Tibial artery (tissue), 4 donors: ENCODE measurements around the gene RECK.

Experiments used
- DNase-seq, 2 donors: peaks; one replicate each; pipeline ENCODE4 v3.0.0-alpha.2; 2019
- H3K27ac ChIP-seq, 2 donors: fragments of 200-600 bp; sonication (generic) in 1 of 2; 1 replicate in 1 of 2; 2 replicates in 1 of 2; pipeline ENCODE4 v1.5.1; 2018 to 2019; ENCODE audit warnings: mild to moderate bottlenecking in 1 of 2
- H3K27me3 ChIP-seq, 2 donors: fragments of 200-600 bp; sonication (generic) in 1 of 2; one replicate each; pipeline versions ENCODE4 v1.5.1 to v1.6.0; 2016 to 2019
- H3K36me3 ChIP-seq, 3 donors: fragments of 200-600 bp; sonication (generic) in 2 of 3; one replicate each; pipeline ENCODE4 v1.5.1; 2016 to 2019; ENCODE audit warnings: mild to moderate bottlenecking in 2 of 3
- H3K4me1 ChIP-seq, 4 donors: fragments of 200-600 bp; sonication (generic) in 2 of 4; 1 replicate in 3 of 4; 2 replicates in 1 of 4; pipeline ENCODE4 v1.5.1; 2016 to 2019
- H3K4me3 ChIP-seq, 2 donors: fragments of 200-600 bp; sonication (generic) in 1 of 2; 1 replicate in 1 of 2; 2 replicates in 1 of 2; pipeline ENCODE4 v1.5.1; 2018 to 2019; ENCODE audit warnings: mild to moderate bottlenecking in 2 of 2
- H3K9me3 ChIP-seq, 3 donors: fragments of 200-600 bp; sonication (generic) in 1 of 3; one replicate each; pipeline ENCODE4 v1.5.1; 2016 to 2019
- CTCF ChIP-seq, 2 experiments: fragments of 200-600 bp in 1 of 2; fragments of 450-650 bp in 1 of 2; IDR thresholded peaks; one replicate each; pipeline ENCODE4 v1.5.1; 2017 to 2019; ENCODE audit warnings: antibody characterized with exemption in 2 of 2, mild to moderate bottlenecking in 1 of 2, moderate library complexity in 1 of 2
- intact Hi-C: fragments of 100-400 bp; cut with DNase I; formaldehyde crosslinking; loops from one replicate; pipeline ENCODE4 v1.15.0; 2023; ENCODE audit warnings: low total_unique reads

RECK gene

GRCh38 chr9:36051317-36051716 lies 14.6 kb downstream of the RECK start:
- no peak overlapping the region for H3K4me3 ChIP-seq
- intact Hi-C loops = no loop called here
- no peak for DNase-seq
- no peaks in the 10 kb centered on the region for H3K27me3 ChIP-seq
- H3K9me3 ChIP-seq = no peaks in the 10 kb centered on the region
- no peaks in the 10 kb centered on the region for H3K4me1 ChIP-seq
- TF ChIP-seq CTCF (IDR thresholded peaks at IDR 0.05) = no peak
- H3K36me3 ChIP-seq = no peaks in the 10 kb centered on the region
- no peak overlapping the region for H3K27ac ChIP-seq

DNA sequence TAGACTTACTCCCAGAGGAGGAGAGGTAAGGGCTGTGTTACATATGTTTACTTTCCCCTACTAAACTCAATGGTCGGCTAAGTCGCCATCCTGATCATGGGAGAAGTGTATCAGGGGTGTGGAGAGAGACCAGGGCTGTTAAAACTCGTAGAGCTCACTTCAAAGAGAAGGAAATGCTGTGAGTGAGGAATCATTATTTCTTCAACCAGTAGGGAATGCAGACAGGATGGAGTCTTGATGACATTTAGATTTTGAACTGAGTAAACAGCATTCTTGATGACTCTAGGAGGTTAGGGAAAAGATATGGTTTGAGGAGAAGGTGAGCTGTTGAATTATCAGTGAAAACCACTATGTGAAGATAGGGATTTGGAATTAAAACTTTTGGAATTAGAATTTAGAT lies 17.3 kb downstream of the RECK start:
- intact Hi-C loops = no loop called here
- TF ChIP-seq CTCF (IDR thresholded peaks at IDR 0.05) = no peak

GRCh38 chr9:36056896-36057295 lies 20.2 kb downstream of the RECK start:
- Histone ChIP-seq H3K27me3 (no peaks in the 10 kb centered on the region), H3K4me1 (no peaks in the 10 kb centered on the region), H3K27ac (no peak overlapping the region), H3K4me3 (no peak overlapping the region), H3K36me3 (peaks cover 0 to 14% (median under 1%) of the 10 kb centered on the region in 3 donors), H3K9me3 (no peaks in the 10 kb centered on the region)
- no peak for TF ChIP-seq CTCF (IDR thresholded peaks at IDR 0.05)
- no peak for DNase-seq
- intact Hi-C loops = no loop called here

More for the DNA sequence above, 17.3 kb downstream of the RECK start:
- H3K27ac ChIP-seq = no peak overlapping the region
- no peaks in the 10 kb centered on the region for H3K9me3 ChIP-seq
- no peak for DNase-seq
- no peak overlapping the region for H3K4me3 ChIP-seq
- H3K36me3 ChIP-seq = no peaks in the 10 kb centered on the region
- no peaks in the 10 kb centered on the region for H3K4me1 ChIP-seq
- no peaks in the 10 kb centered on the region for H3K27me3 ChIP-seq

DNA sequence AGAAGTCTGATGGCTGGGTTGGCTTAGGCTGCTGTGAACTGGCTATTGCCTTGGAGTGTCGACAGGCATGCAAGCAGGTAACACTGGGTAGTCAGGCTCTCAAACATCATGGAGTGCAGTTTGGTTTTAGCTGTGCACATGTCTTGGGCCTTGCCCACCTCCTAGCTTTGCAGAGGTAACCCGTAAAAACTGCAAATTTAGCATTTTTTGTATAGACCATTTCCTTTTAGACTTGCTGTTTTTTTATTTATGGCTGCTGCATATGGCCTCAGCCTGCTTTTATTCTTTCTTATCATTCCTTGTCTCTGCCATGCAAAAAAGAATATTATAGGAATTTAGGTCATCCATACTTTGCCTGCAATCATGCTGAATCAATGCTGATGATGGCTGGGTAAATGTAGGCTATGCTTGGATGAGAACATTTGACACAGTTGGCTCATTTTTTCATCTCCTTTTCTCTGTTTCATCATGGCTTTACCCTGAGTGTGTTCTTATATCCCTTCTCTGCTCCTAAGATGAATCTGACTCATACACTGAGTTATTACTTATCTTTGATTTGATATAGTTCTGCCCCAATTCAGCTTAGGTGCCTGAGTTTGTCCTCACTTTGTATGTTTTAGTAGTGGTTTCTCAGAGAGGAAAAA lies 27.2 kb downstream of the RECK start:
- H3K27me3 ChIP-seq = no peaks in the 10 kb centered on the region
- no peaks in the 10 kb centered on the region for H3K9me3 ChIP-seq
- no peak for TF ChIP-seq CTCF (IDR thresholded peaks at IDR 0.05)
- H3K4me1 ChIP-seq = no peaks in the 10 kb centered on the region
- intact Hi-C loops = no loop called here
- no peak for DNase-seq
- no peak overlapping the region for H3K27ac ChIP-seq
- no peak overlapping the region for H3K4me3 ChIP-seq
- H3K36me3 ChIP-seq = peaks cover 14 to 28% (median 21%) of the 10 kb centered on the region in 3 donors

DNA sequence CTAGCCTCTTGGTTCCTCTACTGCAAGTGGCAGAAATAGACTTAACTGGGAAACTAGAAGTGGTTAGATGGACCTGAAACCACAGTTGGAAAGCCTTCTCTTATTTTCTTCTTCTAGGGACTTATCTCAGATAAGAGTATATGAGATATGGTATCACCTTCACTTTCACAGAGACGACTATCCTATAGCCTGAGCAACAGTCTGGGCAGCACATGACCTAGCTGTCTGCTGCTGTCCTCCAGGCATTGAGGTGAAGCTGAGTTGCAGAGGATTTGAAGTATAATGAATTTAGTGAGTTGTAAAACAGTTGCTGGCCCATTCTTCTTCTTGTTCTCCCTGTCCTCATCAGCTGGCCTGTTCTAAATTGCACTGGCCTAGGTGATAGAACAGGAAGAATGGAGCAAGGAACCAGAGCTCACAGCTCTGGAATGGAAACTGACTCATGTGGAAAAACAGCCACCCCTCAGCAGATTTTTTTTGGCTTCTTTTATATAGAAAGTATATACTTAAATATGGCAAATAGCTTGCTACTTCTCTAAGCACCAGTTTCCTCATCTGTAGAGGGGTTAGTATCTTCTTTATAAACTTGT lies 27.8 kb downstream of the RECK start:
- H3K27me3 ChIP-seq = no peaks in the 10 kb centered on the region
- peaks cover 12 to 28% (median 21%) of the 10 kb centered on the region in 3 donors for H3K36me3 ChIP-seq
- H3K4me1 ChIP-seq = no peaks in the 10 kb centered on the region
- DNase-seq = no peak
- no peak for TF ChIP-seq CTCF (IDR thresholded peaks at IDR 0.05)
- H3K4me3 ChIP-seq = no peak overlapping the region
- H3K27ac ChIP-seq = no peak overlapping the region
- intact Hi-C loops = no loop called here
- no peaks in the 10 kb centered on the region for H3K9me3 ChIP-seq
